Measurements from ENCODE around the gene INPP5J. TPM values are rescaled to one million over a fixed set of nuclear protein-coding genes. Genes with fewer than 3 reads are reported as not detected.

INPP5J gene
- total RNA-seq, 1 donor = 0.36 TPM

- Histone ChIP-seq H3K36me3 (ENCODE audit: insufficient read depth, low read length) (peaks cover 82% of the 10 kb centered on the region), H3K4me1 (ENCODE audit: insufficient read depth, low read length) (peaks cover 24% of the 10 kb centered on the region), H3K27me3 (ENCODE audit: insufficient read depth, low read length) (no peaks in the 10 kb centered on the region), H3K27ac (ENCODE audit: low read depth, low read length) (peak overlapping the region; percentile 39), H3K4me3 (ENCODE audit: insufficient read depth, low read length) (no peak overlapping the region), H3K4me2 (ENCODE audit: insufficient read depth, low read length) (no peak overlapping the region), H3K79me2 (ENCODE audit: insufficient read depth, low read length) (peaks cover 39% of the 10 kb centered on the region), H4K20me1 (ENCODE audit: insufficient read depth, low read length) (peaks cover 36% of the 10 kb centered on the region), H2AFZ (ENCODE audit: low read length) (no peak overlapping the region), H3K9me3 (ENCODE audit: low read depth, low read length) (no peaks in the 10 kb centered on the region)
- DNase-seq (ENCODE audit: insufficient read length, low spot score, missing footprints) = peak; percentile 87
- no peak for TF ChIP-seq CTCF (IDR thresholded peaks at IDR 0.05; ENCODE audit: extremely low read depth, low read depth, low read length)
These were observed 21.8 kb upstream of the INPP5J start for GRCh38 chr22:31100762-31101525.

GRCh38 chr22:31102441-31103081 lies 20.2 kb upstream of the INPP5J start:
- DNase-seq (ENCODE audit: insufficient read length, low spot score, missing footprints) = peak; percentile 99
- peaks cover 68% of the 10 kb centered on the region for H3K36me3 ChIP-seq (ENCODE audit: insufficient read depth, low read length)
- H4K20me1 ChIP-seq (ENCODE audit: insufficient read depth, low read length) = peaks cover 40% of the 10 kb centered on the region
- H3K79me2 ChIP-seq (ENCODE audit: insufficient read depth, low read length) = peaks cover 44% of the 10 kb centered on the region
- no peaks in the 10 kb centered on the region for H3K9me3 ChIP-seq (ENCODE audit: low read depth, low read length)
- TF ChIP-seq CTCF (IDR thresholded peaks at IDR 0.05; ENCODE audit: extremely low read depth, low read depth, low read length) = no peak
- H3K4me3 ChIP-seq (ENCODE audit: insufficient read depth, low read length) = no peak overlapping the region
- H3K27me3 ChIP-seq (ENCODE audit: insufficient read depth, low read length) = no peaks in the 10 kb centered on the region
- peaks cover 33% of the 10 kb centered on the region for H3K4me1 ChIP-seq (ENCODE audit: insufficient read depth, low read length)
- H2AFZ ChIP-seq (ENCODE audit: low read length) = no peak overlapping the region
- H3K27ac ChIP-seq (ENCODE audit: low read depth, low read length) = peak overlapping the region; percentile 82
- no peak overlapping the region for H3K4me2 ChIP-seq (ENCODE audit: insufficient read depth, low read length)

GRCh38 chr22:31103111-31103510 lies 19.7 kb upstream of the INPP5J start:
- no peak for TF ChIP-seq CTCF (IDR thresholded peaks at IDR 0.05; ENCODE audit: extremely low read depth, low read depth, low read length)
- no peak overlapping the region for H2AFZ ChIP-seq (ENCODE audit: low read length)
- H4K20me1 ChIP-seq (ENCODE audit: insufficient read depth, low read length) = peaks cover 37% of the 10 kb centered on the region
- no peaks in the 10 kb centered on the region for H3K27me3 ChIP-seq (ENCODE audit: insufficient read depth, low read length)
- peak; percentile 90 for DNase-seq (ENCODE audit: insufficient read length, low spot score, missing footprints)
- peaks cover 38% of the 10 kb centered on the region for H3K4me1 ChIP-seq (ENCODE audit: insufficient read depth, low read length)
- H3K4me2 ChIP-seq (ENCODE audit: insufficient read depth, low read length) = no peak overlapping the region
- no peaks in the 10 kb centered on the region for H3K9me3 ChIP-seq (ENCODE audit: low read depth, low read length)
- peaks cover 40% of the 10 kb centered on the region for H3K79me2 ChIP-seq (ENCODE audit: insufficient read depth, low read length)
- H3K27ac ChIP-seq (ENCODE audit: low read depth, low read length) = peak overlapping the region; percentile 82
- peaks cover 62% of the 10 kb centered on the region for H3K36me3 ChIP-seq (ENCODE audit: insufficient read depth, low read length)
- H3K4me3 ChIP-seq (ENCODE audit: insufficient read depth, low read length) = no peak overlapping the region

Data from osteoblast (primary cell).